HepG2 (cell line): ENCODE data around the gene VCP. TPM values are rescaled to one million over a fixed set of nuclear protein-coding genes. Genes with fewer than 3 reads are reported as not detected.
A peak's percentile ranks its signal among the peaks of the same experiment; 100 is the strongest.

Experiments
- ARID3A ChIP-seq: IDR thresholded peaks from 2 replicates; pipeline ENCODE4 v1.6.1; 2012; ENCODE audit warnings: low read depth, low read length, improper control_type of control experiment
- GATA4 ChIP-seq: sonication (generic); IDR thresholded peaks from 2 replicates; pipeline ENCODE4 v1.6.1; 2016; ENCODE audit warnings: antibody characterized with exemption, low read depth, borderline replicate concordance
- KMT2A ChIP-seq: sonication (generic); formaldehyde crosslinking; IDR thresholded peaks from 2 replicates; pipeline ENCODE4 v1.4.0; 2020; ENCODE audit warnings: missing genetic modification reagents
- LCORL ChIP-seq, 2 experiments: fragments of 450-650 bp in 1 of 2; sonication (generic) in 1 of 2; formaldehyde crosslinking in 1 of 2; IDR thresholded peaks; 2 replicates each; pipeline versions ENCODE4 v1.5.0 to v1.6.1; 2017 to 2020; ENCODE audit warnings: antibody characterized with exemption in 1 of 2, missing genetic modification reagents in 1 of 2
- MIXL1 ChIP-seq: IDR thresholded peaks from 2 replicates; pipeline ENCODE4 v1.6.1; 2016
- NFAT5 ChIP-seq: sonication (generic); formaldehyde crosslinking; IDR thresholded peaks from 2 replicates; pipeline ENCODE4 v1.4.0; 2020; ENCODE audit warnings: missing genetic modification reagents
- NFYB ChIP-seq: sonication (generic); formaldehyde crosslinking; IDR thresholded peaks from 2 replicates; pipeline ENCODE4 v1.4.0; 2020; ENCODE audit warnings: missing genetic modification reagents
- NONO ChIP-seq, 2 experiments: fragments of 450-650 bp in 1 of 2; sonication (generic) in 1 of 2; formaldehyde crosslinking in 1 of 2; IDR thresholded peaks in 1 of 2; conservative IDR thresholded peaks in 1 of 2; 2 replicates each; pipeline versions ENCODE4 v1.6.1 to v1.8.0; 2017 to 2022; ENCODE audit warnings: mild to moderate bottlenecking in 1 of 2, missing genetic modification reagents in 1 of 2, moderate library complexity in 1 of 2
- NR2C2 ChIP-seq: sonication (generic); formaldehyde crosslinking; IDR thresholded peaks from 2 replicates; pipeline ENCODE4 v1.4.0; 2020; ENCODE audit warnings: missing genetic modification reagents, mild to moderate bottlenecking, moderate library complexity, borderline replicate concordance
- PHF21A ChIP-seq: sonication (generic); formaldehyde crosslinking; IDR thresholded peaks from 2 replicates; pipeline ENCODE4 v1.5.0; 2020; ENCODE audit warnings: mild to moderate bottlenecking, missing genetic modification reagents
- SOX5 ChIP-seq: IDR thresholded peaks from 2 replicates; pipeline ENCODE4 v1.6.1; 2016; ENCODE audit warnings: borderline replicate concordance
- YEATS2 ChIP-seq: sonication (generic); formaldehyde crosslinking; IDR thresholded peaks from 2 replicates; pipeline ENCODE4 v1.4.0; 2020; ENCODE audit warnings: missing genetic modification reagents, borderline replicate concordance
- ZKSCAN8 ChIP-seq: IDR thresholded peaks from 2 replicates; pipeline ENCODE4 v1.6.1; 2016; ENCODE audit warnings: borderline replicate concordance, missing genetic modification reagents, missing compliant biosample characterization
- ZNF138 ChIP-seq: sonication (generic); formaldehyde crosslinking; IDR thresholded peaks from 2 replicates; pipeline ENCODE4 v1.5.0; 2020; ENCODE audit warnings: mild to moderate bottlenecking, low read depth, missing genetic modification reagents
- ZNF235 ChIP-seq: sonication (generic); formaldehyde crosslinking; IDR thresholded peaks from 2 replicates; pipeline ENCODE4 v1.8.1; 2023; ENCODE audit warnings: mild to moderate bottlenecking, missing genetic modification reagents, borderline replicate concordance
- ZNF280D ChIP-seq: sonication (generic); formaldehyde crosslinking; IDR thresholded peaks from 2 replicates; pipeline ENCODE4 v1.5.1; 2020; ENCODE audit warnings: mild to moderate bottlenecking, missing genetic modification reagents
- ZNF563 ChIP-seq: sonication (generic); formaldehyde crosslinking; IDR thresholded peaks from 2 replicates; pipeline ENCODE4 v1.8.0; 2022; ENCODE audit warnings: mild to moderate bottlenecking, moderate library complexity, missing genetic modification reagents
- polyA plus RNA-seq, 8 experiments: library from polyadenylated mRNA; depleted of rRNA in 3 of 8; stranded (reverse) in 7 of 8; unstranded in 1 of 8; fragments of >200 nt; fragmentation: Illumina TruSeq in 4 of 8; extraction: Trizol in 4 of 8; gene quantifications; 2 replicates each; pipeline versions ENCODE4 v1.2.1 to v1.2.3, GENCODE V29; 2011 to 2016; ENCODE audit warnings: low read depth in 4 of 8, missing spikeins in 1 of 8, mixed read lengths in 1 of 8; ENCODE audit not compliant: insufficient read depth in 1 of 8
- total RNA-seq, 5 experiments: library from RNA; depleted of rRNA; stranded (reverse); fragments of >200 nt; fragmentation: Illumina TruSeq; extraction: Trizol; gene quantifications; 2 replicates each; pipeline ENCODE4 v1.2.3, GENCODE V29; 2016; ENCODE audit warnings: low read depth in 1 of 5

VCP gene
- total and polyA plus RNA-seq, 2 of the 13 experiments (the other 11 are each of a cell fraction or from before 2014, with no cell fraction given): 143 to 391 TPM

GRCh38 chr9:35102769-35103659 is 30.6 kb upstream of the VCP start, which contains the start of gene STOML2 (continued):
- TF ChIP-seq ZNF280D (CRISPR knock-in tag) (0 out of 2 replicates have a peak, but pooled peaks have one; percentile 53), ZNF138 (CRISPR knock-in tag) (peak; percentile 46; the same call in 1 of the 2 replicates), KMT2A (CRISPR knock-in tag) (peak; percentile 97), ZNF235 (CRISPR knock-in tag) (no peak), ZKSCAN8 (CRISPR knock-in tag) (no peak), NR2C2 (peak; percentile 98), SOX5 (CRISPR knock-in tag) (peak; percentile 71; the same call in 1 of the 2 replicates), NFYB (peak; percentile 98), ZNF563 (CRISPR knock-in tag) (0 out of 2 replicates have a peak, but pooled peaks have one; percentile 38), LCORL (IDR thresholded peaks at IDR 0.05) (no peak), LCORL (CRISPR knock-in tag; IDR thresholded peaks at IDR 0.05) (peak; percentile 83), YEATS2 (peak; percentile 99), MIXL1 (CRISPR knock-in tag) (peak; percentile 65; the same call in 1 of the 2 replicates), GATA4 (0 out of 2 replicates have a peak, but pooled peaks have one; percentile 48), NFAT5 (CRISPR knock-in tag) (peak; percentile 87; the same call in 1 of the 2 replicates), NONO (IDR thresholded peaks at IDR 0.05) (no peak), NONO (CRISPR knock-in tag; conservative IDR thresholded peaks at IDR 0.05) (peak; percentile 95), PHF21A (peak; percentile 88; the same call in 1 of the 2 replicates), ARID3A (no peak)
